HG03039 (cell line): Measurements from ENCODE around the gene NEDD4L.

Experiments
- ATAC-seq: cut with Tn5 transposase; IDR thresholded peaks from one replicate; pipeline ENCODE4 v1.9.1; 2021; ENCODE audit warnings: mild to moderate bottlenecking, moderate library complexity; ENCODE audit not compliant: unreplicated experiment

The NEDD4L gene

DNA sequence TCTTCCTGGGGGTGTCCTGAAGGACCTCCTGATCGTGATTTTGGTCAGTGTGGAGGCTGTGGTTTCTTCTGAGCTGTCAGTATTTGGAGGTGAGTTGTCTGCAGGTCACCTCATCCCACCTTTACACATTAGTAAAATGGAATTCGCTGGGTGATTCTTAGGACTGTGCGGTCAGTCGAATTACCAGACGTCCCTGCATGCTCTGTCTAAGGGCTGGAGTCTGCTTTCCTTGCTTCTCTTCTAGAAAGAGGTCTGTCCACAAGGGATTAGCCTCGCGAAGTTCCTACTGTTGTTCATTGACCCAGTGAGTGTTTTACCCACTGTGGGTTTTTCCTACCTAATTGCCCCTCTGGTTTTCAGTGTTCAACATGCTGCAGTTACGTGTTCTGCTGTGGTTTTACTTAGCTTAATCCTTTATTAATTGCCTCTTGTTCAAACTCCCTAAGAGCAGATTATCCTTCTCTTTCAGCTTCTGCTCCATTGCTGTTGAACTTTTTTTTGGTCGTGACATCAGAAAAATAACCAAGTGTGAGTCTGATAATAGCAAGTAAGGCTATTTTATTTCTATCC, 183.4 kb downstream of the NEDD4L start:
- ATAC-seq: no peak

- no peak for ATAC-seq
Observed at GRCh38 chr18:58228176-58228575, 184.2 kb downstream of the NEDD4L start.

GRCh38 chr18:58228762-58229161, 184.7 kb downstream of the NEDD4L start:
- ATAC-seq: no peak

DNA sequence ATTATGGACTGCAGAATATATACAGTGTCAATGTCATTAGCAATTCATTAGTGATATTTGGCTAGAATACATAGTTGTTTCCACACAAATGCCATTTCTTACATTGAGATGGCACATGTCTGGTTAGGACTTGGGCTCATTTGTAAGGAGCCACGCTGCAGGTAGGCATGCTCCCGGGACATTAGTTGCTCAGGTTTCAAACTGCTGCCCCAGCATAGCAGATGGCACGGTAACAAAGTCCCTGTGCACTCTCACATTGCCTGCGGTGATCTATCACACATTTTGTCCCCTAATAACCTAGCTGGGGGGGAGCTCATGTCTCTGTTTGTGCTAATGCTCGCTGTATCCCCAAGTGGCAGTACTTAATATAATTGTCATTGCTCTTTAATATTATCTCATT, 185.1 kb downstream of the NEDD4L start:
- ATAC-seq: no peak

- ATAC-seq: no peak
Observed at GRCh38 chr18:58230438-58231179, 186.6 kb downstream of the NEDD4L start.

DNA sequence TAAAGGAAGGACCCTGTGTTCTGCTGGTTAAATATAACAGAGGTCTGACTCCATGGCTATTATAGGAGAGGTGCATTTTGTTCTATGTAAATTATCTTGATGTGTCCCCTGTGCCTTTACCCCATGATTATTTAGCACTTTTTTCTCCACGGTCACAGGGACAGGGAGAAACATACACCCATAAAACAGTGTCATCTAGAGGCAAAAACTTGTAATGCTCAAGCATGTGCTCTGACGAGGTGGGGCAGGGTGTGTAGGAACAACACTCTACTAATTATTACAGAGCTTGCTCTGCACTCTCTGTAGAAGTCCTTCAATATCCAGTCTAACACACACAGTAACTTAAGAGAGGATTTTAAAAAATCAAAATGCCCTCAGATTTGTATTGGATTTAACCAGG, 187.9 kb downstream of the NEDD4L start:
- ATAC-seq: no peak

DNA sequence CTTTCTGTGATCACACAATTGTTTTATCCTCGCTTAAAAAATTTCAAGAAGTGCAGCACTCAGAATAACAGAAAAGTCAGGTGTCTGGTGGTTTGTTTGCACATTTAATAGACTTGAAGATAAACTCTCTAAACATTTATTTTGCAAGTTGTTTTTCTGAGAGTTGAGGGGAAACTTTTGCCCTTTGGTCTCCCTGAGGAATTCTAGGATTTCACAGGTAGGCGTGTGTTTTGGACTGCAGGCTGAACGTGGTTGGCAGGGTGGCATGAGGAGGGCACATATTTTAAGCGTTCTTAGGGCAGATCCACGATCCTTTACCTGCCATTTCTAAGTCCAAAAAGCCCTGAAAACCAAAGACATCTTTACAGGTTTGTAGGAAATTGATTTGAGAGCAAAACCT, 188.6 kb downstream of the NEDD4L start:
- no peak for ATAC-seq

- ATAC-seq: no peak
Observed at GRCh38 chr18:58234359-58234741, 190.3 kb downstream of the NEDD4L start.

GRCh38 chr18:58235001-58235436, 191.0 kb downstream of the NEDD4L start:
- no peak for ATAC-seq

DNA sequence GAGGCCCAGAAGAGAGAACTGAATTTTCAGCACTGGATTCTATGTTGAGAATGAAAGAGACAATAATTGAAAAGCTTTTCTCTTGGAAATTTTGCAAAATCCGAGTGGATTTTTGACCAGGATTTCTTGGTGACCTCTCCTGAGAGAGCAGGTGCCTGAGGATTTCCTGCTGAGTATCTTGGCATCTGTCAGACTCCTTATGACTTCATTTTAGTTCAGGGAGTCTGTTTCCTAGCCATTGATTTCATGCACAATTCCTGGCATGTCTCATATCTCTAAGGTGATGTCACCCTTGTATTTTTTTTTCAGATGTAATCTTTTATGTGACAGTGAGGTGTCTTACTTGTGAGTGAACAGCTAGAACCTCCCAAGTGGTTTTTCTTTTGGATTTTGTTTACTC, 195.9 kb downstream of the NEDD4L start:
- no peak for ATAC-seq

GRCh38 chr18:58241026-58241679, 197.1 kb downstream of the NEDD4L start:
- no peak for ATAC-seq

DNA sequence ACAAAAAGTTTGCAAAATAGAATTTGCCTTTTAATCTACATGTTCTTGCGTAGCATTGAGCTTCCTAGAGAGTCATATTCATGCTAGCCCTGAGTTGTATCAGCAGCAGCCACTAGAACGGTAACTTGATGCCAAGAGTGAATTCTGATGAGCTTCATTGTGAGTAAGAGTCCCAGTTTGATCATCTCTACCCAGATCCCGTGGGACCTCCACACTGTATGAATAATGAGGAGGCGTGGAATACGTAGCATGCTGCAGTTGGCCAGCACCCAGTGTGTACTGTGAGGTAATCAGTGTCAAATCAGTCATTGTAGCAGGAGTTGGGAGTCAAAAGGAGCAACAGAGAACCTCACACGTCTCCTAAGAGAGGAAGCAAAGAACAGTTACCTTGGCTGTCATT, 197.9 kb downstream of the NEDD4L start:
- ATAC-seq: no peak

DNA sequence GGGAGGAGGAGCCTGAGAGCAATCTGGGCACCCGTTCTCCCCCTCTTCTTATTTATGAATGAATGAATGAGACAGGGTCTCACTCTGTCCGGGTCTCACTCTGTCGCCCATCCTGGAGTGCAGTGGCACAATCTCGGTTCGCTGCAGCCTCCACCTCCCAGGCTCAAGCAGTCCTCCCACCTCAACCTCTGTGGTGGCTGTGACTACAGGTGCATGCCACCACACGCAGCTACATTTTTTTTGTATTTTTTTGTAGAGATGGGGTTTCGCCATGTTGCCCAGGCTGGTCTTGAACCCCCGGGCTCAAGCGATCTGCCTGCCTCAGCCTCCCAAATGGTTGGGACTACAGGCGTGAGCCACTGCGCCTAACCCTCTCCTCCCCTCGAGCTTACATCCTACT, 198.4 kb downstream of the NEDD4L start:
- ATAC-seq: no peak

DNA sequence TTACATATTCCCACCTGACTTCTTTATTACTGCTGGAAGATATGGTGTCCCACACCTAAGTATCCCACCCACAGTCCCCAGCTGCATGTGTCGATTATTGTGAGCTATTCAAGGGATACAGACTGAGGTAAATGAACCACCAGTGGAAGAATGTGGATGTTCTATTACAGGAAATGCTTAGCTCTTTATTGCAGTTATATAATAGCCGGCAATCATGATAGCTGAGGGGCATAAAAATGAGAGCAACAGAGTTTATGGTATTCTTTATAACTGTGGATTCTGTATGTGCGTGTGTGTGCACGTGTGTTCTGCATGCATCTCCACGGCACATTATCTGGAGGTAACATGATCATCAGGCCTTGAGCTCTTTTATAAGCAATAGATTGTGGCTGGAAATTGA, 198.9 kb downstream of the NEDD4L start:
- no peak for ATAC-seq

GRCh38 chr18:58243401-58243800, 199.4 kb downstream of the NEDD4L start:
- ATAC-seq: no peak

- no peak for ATAC-seq
Observed at GRCh38 chr18:58247363-58247834, 203.4 kb downstream of the NEDD4L start.

GRCh38 chr18:58249712-58250111, 205.7 kb downstream of the NEDD4L start:
- no peak for ATAC-seq

DNA sequence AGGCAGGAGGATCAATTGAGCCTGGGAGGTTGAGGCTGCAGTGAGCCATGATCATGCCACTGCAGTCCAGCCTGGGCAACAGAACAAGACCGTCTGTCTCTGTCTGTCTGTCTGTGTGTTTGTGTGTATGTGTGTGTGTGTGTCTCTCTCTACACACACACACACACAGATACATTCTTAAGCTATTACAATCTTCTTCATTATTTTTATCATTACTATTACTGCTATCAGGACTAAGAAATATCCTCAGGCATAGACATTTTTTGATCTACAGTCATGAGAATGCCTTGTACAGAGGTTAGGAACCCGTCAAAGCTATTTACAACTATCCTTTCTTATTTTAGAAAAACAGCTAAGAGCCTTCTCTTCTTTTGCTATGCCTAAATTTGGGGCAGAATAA, 207.4 kb downstream of the NEDD4L start:
- no peak for ATAC-seq

GRCh38 chr18:58252166-58252565, 208.1 kb downstream of the NEDD4L start:
- ATAC-seq: no peak

GRCh38 chr18:58253318-58253717, 209.3 kb downstream of the NEDD4L start:
- no peak for ATAC-seq

GRCh38 chr18:58253871-58254270, 209.8 kb downstream of the NEDD4L start:
- ATAC-seq: no peak

DNA sequence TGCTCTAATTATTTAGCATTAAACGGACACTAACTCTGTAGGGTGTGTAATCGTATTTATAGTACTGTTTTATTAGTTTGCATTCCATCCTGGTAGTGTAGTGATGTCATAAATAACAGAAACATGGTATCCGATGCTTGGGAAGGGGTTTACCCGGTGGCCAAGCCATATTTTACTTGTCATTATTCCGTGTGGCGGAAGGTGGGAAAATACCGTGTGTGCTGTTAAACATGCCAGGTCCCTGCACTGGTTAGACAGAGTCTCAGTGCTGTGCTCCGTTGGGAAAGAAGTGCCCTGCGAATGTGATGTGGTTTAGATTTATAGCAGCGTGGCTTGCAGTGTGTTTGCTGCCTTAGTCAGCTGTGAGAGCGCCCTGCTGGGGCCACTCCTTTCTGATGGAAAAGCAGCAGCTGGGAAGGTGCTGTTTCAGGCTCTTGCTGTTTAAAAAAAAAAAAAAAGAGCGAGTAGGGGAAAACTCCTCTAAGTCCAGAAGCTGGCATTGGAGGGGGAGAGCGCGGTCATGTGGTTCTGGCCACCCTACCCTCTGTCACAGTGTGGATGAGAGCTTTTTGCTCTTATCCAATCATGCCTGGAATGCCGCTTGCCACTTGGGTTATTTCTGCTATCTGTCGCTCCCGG, 211.0 kb downstream of the NEDD4L start:
- ATAC-seq: no peak
